Germinal center (tissue), 1 donor: ENCODE results near the gene ASS1.

Experiments
- DNase-seq: peaks from one replicate; pipeline ENCODE4 v3.0.0; 2012; ENCODE audit warnings: mixed read lengths, low spot score

The ASS1 gene

DNA sequence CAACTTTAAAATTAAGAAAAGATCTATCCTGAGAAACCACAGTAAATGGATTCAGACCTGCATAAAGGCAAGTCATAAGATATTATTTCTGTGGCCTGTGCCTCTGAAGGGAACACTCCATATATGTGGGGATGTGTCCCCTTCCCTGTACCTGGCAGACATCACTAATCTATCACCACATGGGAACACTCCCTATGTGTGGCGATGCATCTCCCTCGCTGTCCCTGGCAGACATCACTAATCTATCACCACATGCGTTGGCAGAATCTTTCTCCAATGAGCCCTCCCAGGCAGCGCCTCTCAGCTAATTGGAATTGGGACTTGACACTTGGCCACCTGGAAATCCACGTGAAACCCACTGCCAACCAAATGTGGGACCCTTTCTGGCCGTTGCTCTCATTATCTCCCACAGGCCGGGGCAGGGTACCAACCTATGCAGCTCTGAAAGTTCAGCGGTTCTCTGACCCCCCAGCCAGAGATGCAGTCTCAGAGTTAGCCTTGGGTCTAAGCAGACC is 25.2 kb upstream of the ASS1 start:
- DNase-seq = no peak

DNA sequence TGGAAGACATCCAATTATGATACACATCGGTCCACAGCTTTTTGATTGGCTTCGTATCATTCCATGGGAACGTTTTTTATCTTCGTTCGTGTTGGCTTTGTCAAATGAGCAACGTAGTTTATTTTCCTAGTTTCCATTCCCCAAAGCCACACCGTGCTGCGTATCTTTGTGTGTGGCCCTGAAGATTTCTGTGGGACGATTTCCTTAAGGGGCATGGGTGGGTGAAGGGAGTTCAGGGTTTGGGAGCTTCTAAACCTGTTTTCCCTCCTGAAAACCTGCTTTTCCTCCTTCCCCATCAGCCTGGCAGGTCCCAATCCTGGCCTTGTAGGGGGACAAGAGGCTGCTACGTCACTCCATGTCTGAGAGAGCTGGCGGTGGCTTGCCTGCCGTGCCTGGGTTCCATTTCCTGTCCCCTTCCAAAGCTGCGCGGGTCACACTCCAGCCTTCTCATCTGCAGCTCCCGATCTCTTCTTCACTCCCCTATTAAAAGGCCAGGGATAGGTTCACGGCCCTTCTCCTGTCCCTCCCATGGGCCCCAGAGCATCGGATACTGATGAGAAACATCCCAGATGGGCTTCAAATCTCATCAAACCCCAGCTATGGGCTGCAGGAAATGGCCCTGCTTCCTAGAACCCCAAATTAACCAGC is 23.5 kb upstream of the ASS1 start:
- DNase-seq = no peak

DNA sequence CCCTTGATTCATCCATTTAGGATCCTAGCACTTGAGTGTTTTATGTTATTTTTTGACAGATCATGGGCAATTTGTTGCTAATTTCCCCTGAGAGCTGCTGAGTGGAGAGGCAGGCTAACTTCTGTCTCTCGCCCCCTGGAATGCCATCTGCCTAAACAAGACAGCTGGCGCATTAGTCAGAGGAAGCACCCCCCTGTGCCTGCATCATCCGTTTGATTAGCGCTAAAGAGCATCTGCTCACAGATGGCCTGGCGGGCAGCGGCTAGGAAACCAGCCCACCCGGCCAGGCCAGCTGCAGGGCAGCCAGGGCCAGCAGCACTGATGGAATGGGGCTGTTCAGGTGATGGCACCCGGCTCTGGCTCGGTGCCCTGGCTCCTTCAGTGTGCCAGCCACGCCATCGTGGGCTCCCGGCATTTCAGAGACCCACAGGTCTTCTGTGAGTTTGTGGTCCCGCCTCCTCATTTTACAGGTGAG is 22.9 kb upstream of the ASS1 start:
- DNase-seq = no peak

DNA sequence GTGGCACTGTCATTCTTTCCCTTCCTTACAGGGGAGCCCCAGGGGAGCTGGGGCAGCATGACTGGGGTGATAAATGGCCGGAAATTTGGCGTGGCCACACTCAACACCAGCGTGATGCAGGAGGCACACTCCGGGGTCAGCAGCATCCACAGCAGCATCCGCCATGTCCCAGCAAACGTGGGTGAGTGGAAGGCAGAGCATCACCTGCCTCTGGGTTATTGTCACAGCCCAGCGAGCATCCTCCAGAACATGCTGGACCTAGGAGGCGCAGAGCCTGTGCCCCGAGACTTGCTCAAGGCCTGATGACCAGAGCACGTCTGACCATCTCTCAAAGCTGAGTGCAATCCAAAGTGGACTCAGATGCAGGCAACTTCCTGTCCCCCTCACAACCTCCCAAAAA is 22.2 kb upstream of the ASS1 start:
- no peak for DNase-seq

DNA sequence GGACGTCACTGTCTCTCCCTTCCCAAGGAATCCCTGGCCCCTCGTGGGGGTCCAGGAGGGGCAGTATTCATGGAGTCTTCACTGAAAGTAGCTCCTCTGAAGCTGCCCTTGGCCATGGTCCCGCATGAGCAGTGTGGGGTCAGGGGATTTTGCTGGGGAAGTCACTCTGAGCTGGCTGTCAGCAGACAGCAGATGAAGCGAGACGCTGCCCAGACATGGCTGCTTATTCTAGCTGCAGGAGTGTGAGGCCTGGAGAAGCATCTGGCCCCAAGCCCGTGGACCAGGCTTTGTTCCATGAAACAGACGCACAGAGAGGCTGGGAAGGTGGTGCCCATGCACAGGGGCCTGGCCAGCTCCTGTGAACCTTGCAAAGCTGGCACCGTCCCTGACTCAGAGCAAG is 21.5 kb upstream of the ASS1 start:
- DNase-seq = no peak

DNA sequence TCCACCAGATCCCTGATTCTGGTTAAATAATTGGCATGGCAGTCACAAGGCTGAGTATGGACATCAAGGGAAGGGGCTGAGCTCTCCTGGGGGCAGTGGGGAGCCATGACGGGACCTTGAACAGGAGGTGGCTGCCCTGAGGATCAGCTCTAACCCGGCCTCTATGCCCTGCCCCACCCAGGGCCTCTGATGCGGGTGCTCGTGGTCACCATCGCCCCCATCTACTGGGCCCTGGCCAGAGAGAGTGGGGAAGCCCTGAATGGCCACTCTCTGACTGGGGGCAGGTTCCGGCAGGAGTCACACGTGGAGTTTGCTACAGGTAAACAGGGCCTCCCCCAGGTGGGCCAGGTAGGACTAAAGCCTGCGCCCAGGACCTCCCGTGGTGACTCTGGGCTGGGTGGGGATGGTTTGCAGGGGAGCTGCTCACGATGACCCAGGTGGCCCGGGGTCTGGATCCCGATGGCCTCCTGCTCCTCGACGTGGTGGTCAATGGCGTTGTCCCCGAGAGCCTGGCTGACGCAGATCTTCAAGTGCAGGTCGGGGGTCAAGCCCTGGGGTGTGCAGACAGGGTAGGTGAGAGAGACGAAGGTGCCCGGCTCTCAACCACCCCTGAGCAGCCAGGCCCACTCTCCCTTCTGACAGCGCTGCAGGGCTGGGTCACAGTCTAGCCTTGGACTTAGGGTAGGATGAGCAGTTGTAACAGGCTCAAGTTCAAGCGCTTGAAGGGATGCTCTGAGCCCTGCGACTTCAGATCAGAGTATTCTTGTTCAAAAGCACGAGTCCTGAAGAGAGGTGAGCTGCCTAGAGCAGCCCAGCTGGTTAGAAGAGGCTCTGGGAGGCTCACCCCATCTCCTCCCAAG is 19.9 kb upstream of the ASS1 start:
- no peak for DNase-seq

DNA sequence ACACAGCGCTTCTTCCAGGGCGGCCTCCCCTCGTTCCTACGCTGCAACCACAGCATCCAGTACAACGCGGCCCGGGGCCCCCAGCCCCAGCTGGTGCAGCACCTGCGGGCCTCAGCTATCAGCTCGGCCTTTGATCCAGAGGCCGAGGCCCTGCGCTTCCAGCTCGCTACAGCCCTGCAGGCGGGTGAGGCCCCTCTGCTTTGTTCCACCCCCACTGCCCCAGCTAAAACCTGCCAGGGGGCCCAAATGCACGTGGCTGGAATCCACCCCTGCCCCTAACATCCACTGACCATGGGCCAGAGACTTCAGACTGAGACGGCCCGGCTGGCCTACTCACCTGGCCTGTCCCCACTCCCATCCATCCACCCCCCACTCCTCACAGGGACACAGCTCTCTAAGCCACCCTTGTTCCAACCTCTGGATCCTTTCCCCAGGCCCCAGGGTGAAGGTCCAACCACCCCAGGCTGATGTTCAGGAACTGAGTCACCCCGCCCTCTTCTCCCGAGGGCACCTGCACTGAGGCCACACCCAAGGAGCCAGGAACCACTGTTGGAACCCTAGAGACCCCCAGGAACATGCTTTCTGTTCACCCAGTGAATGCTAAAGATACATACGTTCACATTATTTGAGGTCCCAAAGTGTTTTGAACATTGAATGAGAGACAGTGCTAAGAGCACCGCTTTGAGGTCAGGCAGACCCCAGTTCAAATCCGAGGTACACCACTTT is 18.9 kb upstream of the ASS1 start:
- no peak for DNase-seq

DNA sequence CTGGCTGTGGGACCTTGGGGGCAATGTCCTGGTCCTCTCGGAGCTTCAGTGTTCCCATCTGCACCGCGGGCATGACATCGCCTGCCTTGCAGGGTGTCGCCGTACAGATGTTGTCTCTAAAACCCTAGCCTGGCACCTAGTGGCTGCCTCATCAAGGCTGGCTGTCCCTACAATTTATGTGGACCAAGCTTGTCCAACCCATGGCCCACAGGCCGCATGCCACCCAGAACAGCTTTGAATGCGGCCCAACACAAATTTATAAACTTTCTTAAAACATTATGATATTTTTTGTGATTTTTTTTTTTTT is 18.3 kb upstream of the ASS1 start:
- DNase-seq = no peak

DNA sequence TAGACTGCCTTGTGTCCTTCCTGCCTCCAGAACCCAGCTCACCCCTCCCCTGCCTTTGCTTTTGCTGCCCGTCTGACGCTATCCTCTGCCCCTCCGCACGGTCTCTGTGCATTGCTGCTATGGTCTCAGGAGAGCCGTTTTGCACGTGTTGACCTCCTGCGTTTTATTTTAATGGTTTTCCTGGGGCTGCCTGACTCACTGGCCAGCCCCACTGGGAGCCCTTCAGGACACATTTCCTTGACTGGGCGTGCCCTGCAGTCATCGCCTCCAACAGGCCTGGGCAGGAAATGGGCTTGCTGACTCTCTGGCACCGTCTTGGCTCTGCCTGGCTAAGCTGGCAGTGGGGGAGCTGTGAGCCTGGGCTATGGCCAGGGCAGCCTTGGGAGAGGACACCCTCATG is 17.9 kb upstream of the ASS1 start:
- DNase-seq = no peak

DNA sequence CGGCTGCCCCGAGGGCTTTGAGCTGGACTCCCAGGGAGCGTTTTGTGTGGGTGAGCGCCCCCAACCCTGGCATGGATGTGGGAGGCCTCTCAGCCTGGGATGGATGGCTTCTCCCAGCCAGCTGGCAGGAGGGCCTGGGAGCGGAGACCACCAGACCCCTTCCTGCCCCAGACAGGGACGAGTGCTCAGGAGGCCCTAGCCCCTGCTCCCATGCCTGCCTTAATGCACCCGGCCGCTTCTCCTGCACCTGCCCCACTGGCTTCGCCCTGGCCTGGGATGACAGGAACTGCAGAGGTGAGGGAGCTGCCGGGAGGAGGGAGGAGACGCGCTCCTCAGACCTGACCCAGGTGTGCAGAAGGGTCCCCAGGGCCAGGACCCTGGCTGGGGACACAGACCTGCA is 17.4 kb upstream of the ASS1 start:
- DNase-seq = no peak

DNA sequence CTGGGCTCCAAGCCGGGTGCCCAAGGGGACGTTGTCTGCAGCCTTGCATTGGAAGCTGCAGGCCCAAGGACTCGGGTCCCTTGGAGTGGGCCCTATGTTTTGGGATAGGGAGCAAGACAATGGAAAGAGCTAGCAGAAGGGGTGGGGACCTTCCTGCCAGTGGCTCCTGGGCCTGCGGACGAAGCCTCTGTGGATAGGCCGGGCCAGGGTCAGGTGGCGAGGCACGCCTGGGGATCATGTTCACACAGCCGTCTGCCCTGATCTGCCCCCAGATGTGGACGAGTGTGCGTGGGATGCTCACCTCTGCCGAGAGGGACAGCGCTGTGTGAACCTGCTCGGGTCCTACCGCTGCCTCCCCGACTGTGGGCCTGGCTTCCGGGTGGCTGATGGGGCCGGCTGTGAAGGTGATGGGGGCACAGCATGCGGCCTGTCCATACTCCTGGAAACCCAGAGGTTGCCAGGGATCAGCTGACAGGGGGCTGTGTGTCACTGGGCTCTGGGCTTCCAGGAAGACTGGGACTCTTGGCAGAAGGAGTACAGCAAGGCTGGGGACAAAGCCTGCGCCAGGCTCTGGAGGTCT is 16.6 kb upstream of the ASS1 start:
- DNase-seq = no peak

DNA sequence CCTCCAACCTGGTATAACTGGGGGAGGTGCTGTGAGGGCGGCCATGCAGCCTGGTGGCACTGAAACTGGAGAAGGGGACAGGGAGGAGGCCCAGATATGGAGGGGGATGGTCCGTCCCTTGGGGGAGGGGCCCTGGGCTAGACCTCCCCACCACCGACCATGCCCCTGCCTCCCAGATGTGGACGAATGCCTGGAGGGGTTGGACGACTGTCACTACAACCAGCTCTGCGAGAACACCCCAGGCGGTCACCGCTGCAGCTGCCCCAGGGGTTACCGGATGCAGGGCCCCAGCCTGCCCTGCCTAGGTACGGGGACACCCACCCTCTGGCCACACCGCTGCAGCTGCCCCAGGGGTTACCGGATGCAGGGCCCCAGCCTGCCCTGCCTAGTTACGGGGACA is 15.4 kb upstream of the ASS1 start:
- no peak for DNase-seq

DNA sequence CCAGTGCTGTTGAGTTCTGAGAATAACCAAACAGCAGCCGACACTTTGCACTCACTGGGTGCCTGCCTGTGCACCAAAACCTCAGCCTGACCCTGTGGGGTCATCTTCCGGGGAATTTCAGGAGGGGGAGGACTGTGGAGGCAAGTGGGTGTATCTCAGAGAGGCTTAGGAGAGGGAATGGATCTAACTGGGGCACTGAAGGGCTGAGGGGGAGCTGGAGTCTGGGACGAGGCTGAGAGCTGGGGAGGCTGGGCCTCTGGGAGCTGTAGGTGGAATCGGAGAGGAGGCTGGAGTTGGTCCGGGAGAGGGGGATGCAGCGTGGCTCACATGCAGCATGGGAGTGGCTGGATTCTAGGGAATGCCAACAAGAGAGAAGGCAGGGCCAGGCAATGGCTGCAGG is 14.9 kb upstream of the ASS1 start:
- no peak for DNase-seq

DNA sequence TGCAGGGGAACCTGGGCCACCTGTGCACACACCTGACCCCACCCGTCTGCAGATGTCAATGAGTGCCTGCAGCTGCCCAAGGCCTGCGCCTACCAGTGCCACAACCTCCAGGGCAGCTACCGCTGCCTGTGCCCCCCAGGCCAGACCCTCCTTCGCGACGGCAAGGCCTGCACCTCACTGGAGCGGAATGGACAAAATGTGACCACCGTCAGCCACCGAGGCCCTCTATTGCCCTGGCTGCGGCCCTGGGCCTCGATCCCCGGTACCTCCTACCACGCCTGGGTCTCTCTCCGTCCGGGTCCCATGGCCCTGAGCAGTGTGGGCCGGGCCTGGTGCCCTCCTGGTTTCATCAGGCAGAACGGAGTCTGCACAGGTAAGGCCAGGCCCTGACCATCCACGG is 14.5 kb upstream of the ASS1 start:
- DNase-seq = no peak

DNA sequence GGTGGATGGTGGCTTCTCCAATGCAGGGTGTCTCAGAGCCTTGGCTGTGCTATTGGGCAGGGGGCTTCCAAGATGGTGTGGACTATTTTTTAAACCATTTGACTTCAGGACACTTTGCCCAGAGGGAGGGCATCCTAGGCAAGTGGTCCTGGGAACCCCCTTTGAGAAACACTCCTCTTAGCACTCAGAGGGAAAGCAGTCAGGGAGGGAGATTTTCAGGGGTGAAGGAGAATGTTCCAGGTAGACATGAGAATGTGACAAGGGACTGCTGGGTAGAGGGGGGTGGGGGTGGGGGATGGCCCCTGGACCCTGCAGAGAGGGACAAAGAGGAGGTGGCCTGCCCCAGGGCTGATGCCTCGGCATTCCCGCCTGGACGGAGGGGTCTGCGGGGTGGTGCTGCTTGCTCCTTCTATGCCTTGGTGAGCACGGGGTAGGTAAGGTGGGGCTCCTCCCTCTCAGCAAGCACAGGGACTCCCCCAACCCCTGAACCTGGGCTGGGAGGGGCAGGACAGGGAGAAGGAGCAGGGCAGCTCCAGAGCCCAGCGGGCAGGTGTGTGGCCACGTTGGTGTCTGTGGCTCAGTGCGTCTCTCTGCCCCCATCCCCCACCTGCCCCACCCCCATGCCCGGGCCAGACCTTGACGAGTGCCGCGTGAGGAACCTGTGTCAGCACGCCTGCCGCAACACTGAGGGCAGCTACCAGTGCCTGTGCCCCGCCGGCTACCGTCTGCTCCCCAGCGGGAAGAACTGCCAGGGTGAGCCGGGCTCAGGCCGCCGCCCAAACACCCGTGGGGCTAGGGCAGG is 13.8 kb upstream of the ASS1 start:
- no peak for DNase-seq

DNA sequence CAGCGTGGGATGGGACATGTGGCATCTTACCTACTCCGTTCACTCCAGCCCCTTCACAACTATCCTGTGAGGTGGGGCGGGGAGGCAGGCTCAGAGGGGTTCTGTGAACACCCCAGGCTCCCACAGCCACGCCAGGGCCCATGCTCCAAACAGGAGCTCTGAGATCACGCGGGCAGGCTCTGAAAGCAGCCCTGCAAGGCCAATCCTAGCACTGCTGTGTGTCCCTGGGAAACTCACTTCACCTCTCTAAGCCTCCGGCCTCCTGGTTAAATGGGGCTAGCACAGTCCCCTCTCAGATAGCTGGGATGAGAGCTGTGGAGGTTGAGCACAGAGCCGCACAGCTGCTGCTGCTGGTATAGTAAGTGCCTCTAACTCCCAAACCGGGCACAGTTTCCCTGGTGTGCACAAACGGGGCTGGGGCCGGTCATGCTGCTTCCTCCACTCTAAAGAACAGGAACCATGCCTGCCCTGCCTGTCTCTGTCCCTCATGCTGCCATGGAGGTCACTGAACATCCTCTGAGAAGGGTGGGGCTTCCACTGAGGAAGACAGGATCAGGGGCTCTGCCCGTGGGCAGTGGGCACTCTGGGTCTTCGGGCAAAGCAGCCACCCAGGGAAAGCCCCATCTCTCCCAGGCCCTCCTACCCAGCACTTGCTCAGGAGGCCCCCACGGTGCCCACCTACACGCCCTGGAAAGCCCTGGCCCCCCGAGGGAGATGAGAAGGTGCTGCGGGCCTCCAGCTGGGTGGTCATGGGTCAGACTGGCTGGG is 13.0 kb upstream of the ASS1 start:
- DNase-seq = no peak

DNA sequence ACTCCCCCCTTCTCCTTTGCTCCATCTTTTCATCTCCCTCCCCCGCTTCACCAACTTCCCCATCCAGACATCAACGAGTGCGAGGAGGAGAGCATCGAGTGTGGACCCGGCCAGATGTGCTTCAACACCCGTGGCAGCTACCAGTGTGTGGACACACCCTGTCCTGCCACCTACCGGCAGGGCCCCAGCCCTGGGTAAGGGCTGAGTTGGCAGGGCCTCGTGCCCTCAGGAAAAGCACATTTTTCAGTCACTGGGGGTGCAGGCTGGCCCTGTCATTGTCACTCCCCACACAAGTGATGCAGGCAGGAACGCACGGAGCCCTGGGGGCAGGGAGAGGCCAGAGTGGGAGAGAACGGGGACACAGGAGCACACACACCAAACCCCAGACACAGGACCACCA is 12.4 kb upstream of the ASS1 start:
- no peak for DNase-seq

DNA sequence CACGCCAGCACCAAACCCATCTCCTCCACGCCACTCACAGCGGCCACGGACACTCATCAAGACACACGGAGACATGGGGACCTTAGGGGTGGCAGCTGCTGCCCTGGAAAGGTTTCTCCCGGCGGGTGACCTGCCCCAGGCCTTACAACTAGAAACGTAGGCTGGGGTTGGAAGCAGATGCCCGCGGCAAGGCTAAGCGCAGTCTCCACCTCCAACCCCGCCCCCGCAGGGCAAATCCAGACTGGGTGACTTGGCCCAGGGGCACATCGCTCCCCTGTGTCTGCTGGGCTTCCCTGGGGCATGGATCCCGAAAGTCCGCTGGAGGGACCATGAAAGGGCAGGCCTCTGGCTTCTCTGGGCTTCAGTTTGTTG is 12.0 kb upstream of the ASS1 start:
- DNase-seq = no peak

DNA sequence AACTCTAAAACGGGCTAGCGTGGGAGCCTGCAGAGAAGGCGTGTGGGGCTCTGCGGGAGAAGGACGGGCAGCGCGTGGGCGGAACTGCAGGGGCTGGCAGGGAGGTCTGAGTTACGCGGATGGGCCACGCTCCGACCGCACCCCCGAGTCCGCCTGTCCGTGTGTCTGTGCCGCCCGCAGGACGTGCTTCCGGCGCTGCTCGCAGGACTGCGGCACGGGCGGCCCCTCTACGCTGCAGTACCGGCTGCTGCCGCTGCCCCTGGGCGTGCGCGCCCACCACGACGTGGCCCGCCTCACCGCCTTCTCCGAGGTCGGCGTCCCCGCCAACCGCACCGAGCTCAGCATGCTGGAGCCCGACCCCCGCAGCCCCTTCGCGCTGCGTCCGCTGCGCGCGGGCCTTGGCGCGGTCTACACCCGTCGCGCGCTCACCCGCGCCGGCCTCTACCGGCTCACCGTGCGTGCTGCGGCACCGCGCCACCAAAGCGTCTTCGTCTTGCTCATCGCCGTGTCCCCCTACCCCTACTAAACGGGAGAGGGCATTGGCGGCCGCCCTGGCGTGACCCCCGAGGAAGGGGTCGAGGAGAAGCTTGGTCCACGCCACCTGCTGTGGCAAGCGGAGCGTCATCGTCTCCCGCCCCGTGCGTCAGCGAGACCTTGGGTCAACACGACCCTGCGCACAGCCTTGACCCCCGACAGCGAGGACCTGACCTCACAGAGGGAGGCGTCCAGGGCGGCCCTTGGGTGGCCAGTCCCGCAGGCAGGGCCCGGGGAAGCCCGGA is 11.4 kb upstream of the ASS1 start:
- DNase-seq = peak; percentile 63

DNA sequence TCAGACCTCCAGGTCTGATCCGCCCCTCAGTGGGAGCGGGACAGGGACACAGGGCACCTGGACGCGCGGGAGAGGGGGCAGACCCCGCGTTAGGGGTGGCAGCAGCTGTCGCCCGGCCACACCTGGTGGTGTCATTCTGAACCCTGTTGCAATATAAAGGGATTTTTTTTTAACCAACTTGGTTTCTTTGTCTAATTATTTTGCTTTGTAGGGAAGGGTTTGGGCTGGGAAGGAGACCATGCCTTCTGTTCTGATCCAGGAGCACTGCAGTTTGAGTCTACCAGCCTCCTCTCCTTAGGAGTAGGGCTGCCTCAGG is 10.9 kb upstream of the ASS1 start:
- DNase-seq = no peak
